GM18951 (cell line): ENCODE measurements around the gene IFITM5.

Experiments used
- POLR2A ChIP-seq: IDR thresholded peaks from 4 replicates; pipeline ENCODE4 v1.6.1; 2011; ENCODE audit warnings: mild to moderate bottlenecking; ENCODE audit not compliant: insufficient read length, insufficient read depth; ENCODE audit errors: extremely low read depth
- in situ Hi-C: fragments of 300-500 bp; cut with MboI; formaldehyde crosslinking; loops from one replicate; pipeline ENCODE4 v1.12.0; 2022; ENCODE audit warnings: low sequenced_read_pairs, mixed read lengths, inconsistent platforms; ENCODE audit not compliant: unreplicated experiment

The IFITM5 gene

GRCh38 chr11:255176-255575 lies 44.1 kb downstream of the IFITM5 start:
- TF ChIP-seq POLR2A, result no peak
- in situ Hi-C loops, result no loop called here

DNA sequence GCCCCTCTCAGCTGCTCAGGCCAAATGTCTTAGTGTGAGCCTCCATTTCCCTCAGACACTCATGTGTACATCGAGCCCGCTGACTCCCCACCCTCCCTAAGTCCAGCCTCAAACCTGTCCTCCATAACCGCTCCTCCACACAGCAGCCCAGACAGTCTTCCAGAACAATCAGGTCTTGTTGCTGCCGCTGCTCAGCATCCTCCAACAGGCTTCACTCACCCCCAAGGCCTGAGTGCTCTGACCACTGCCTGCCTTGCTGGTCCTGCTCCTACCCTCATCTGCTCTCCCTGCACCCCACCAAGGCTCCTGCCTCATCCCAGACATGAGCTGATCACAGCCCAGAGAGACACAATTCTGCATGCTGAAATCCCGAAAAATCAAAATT lies 45.4 kb downstream of the IFITM5 start:
- TF ChIP-seq POLR2A, result no peak
- in situ Hi-C loops, result no loop called here

DNA sequence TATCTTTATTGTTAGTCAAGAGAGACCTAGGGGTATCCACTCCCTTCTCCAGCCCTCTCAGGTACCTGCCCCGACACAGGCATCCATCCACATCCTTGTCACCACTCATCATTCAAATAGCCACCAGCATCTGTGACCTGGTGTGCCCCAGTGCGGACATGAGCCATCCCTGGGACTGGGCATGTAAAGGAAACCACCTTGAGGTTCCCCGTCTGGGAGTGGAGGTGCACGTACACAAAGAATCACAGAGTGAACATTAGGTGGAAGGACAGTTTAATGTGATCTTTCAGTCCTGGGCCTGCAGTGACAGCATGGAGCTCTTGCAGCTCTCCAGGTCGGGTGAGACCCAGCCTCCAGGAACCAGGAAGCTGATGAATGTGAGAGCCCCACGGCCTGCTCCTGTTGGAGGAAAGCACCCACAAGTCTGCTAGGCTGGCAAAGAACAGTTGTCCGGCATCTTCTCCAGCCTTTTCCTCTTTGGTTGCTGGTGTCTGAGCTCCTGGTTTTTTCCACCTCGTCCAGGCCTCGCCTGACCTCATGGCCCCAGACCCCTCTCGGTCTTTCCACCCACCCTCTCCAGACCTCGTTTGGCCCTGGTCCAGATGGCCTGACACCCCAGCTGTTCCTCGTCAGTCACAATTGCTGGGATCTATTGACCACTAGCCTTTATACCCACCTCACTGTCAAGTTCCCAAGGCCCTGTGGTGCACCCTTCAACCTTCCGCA lies 46.0 kb downstream of the IFITM5 start:
- in situ Hi-C loops, result no loop called here
- no peak for TF ChIP-seq POLR2A

GRCh38 chr11:252666-253065 lies 46.7 kb downstream of the IFITM5 start:
- TF ChIP-seq POLR2A, result no peak
- in situ Hi-C loops, result no loop called here

DNA sequence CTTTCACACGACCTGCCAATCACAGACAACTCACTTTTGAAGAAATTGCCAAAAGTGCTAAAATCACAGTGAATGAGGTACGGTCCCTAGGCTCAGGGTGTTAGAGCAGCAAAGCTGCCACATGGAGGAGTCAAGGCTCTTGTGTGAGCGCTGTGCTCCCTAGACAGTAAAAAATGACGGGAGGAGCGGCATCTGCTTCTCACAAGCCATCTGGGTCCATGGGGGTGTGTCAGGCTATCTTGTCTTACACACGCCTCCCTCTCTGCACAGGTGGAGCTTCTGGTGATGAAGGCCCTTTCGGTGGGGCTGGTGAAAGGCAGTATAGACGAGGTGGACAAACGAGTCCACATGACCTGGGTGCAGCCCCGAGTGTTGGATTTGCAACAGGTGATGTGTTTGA lies 47.8 kb downstream of the IFITM5 start:
- in situ Hi-C loops, result no loop called here
- TF ChIP-seq POLR2A, result no peak

GRCh38 chr11:250740-251299 lies 48.5 kb downstream of the IFITM5 start:
- TF ChIP-seq POLR2A, result no peak
- in situ Hi-C loops, result no loop called here

DNA sequence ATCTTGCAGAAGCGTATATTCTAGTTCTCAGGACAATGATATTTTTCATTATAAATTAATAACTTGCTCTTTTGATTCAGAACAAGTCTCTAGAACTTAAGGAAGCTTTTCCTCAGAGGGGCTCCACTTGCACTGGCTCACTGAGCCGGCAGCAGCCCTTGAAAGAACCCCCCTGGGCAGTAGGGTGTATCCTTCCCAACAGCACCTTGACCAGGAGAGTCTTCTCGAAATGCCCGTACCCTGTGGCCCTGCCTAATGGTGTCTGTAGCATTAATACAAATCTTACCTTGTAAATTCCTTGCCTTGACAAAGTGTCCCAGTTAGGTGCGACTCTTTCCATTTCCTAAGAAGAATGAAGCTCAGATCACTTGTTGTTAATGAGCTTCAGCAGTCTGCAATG lies 49.1 kb downstream of the IFITM5 start:
- in situ Hi-C loops, result no loop called here
- TF ChIP-seq POLR2A, result no peak

DNA sequence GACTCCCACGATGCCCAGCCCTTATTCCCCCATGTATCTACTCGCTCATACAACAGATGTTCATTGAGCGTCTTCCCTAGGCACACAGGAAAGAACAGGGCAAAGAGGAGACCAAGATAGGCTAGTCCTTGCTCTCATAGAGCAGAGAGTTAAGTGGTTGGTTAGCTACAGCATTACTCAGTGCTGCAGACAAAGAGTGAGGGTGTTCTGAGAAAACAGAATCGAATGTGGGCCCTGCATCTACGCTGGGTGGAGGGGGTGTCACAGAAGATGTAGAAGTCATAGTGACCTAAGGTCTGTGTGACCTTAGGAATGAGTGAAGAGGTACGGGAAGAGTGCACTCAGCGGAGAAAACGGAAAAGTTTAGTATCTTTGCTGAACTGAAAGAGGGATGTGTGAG lies 50.3 kb downstream of the IFITM5 start:
- in situ Hi-C loops, result no loop called here
- no peak for TF ChIP-seq POLR2A
